K562 (cell line): ENCODE results near the gene NENF. TPM values are rescaled to one million over a fixed set of nuclear protein-coding genes. Genes with fewer than 3 reads are reported as not detected.

Experiments used
- CREB3 ChIP-seq: fragments of 450-650 bp; conservative IDR thresholded peaks from 2 replicates; pipeline ENCODE4 v1.6.1; 2016; ENCODE audit warnings: missing genetic modification characterization, low read depth, mild to moderate bottlenecking, missing compliant biosample characterization, moderate library complexity
- GTF2F1 ChIP-seq: IDR thresholded peaks from 2 replicates; pipeline ENCODE4 v1.6.1; 2011; ENCODE audit warnings: low read depth, low read length, improper control_type of control experiment
- PBX2 ChIP-seq, 2 experiments: IDR thresholded peaks in 1 of 2; conservative IDR thresholded peaks in 1 of 2; 2 replicates each; pipeline ENCODE4 v1.6.1; 2016; ENCODE audit warnings: low read depth in 2 of 2, mild to moderate bottlenecking in 1 of 2, missing compliant biosample characterization in 1 of 2, missing genetic modification characterization in 1 of 2, moderate library complexity in 1 of 2
- REST ChIP-seq, 2 experiments: fragments of 450-650 bp; formaldehyde crosslinking in 1 of 2; IDR thresholded peaks; 2 replicates each; pipeline versions ENCODE4 v1.4.0 to v1.6.1; 2014 to 2020; ENCODE audit warnings: mild to moderate bottlenecking in 2 of 2, borderline replicate concordance in 1 of 2, low read depth in 1 of 2
- SIX5 ChIP-seq, 2 experiments: IDR thresholded peaks; 2 replicates each; pipeline ENCODE4 v1.6.1; 2011; ENCODE audit warnings: low read length in 2 of 2, borderline replicate concordance in 1 of 2, low read depth in 1 of 2, mild to moderate bottlenecking in 1 of 2, moderate library complexity in 1 of 2; ENCODE audit not compliant: insufficient read depth in 1 of 2
- SMAD1 ChIP-seq: fragments of 150-350 bp; IDR thresholded peaks from 2 replicates; pipeline ENCODE4 v1.6.1; 2014; ENCODE audit warnings: low read length, low read depth; ENCODE audit not compliant: partially characterized antibody
- TCF3 ChIP-seq: sonication (generic); formaldehyde crosslinking; IDR thresholded peaks from 2 replicates; pipeline ENCODE4 v1.4.0; 2020; ENCODE audit warnings: mild to moderate bottlenecking, missing genetic modification reagents
- TFAP4 ChIP-seq: sonication (generic); formaldehyde crosslinking; IDR thresholded peaks from 2 replicates; pipeline ENCODE4 v1.8.0; 2022; ENCODE audit warnings: missing genetic modification reagents, mild to moderate bottlenecking, moderate library complexity, borderline replicate concordance
- THRB ChIP-seq: fragments of 450-650 bp; formaldehyde crosslinking; conservative IDR thresholded peaks from 2 replicates; pipeline ENCODE4 v1.4.0; 2022; ENCODE audit warnings: mild to moderate bottlenecking, missing genetic modification characterization
- ZNF707 ChIP-seq: fragments of 250-450 bp; sonication (Bioruptor Pico); conservative IDR thresholded peaks from 2 replicates; pipeline ENCODE4 v1.8.0; 2022; ENCODE audit warnings: inconsistent platforms, mild to moderate bottlenecking, moderate library complexity
- polyA plus RNA-seq, 8 experiments: library from polyadenylated mRNA; depleted of rRNA in 4 of 8; stranded (reverse) in 5 of 8; unstranded in 3 of 8; fragments of >200 nt; fragmentation: Nextera tagmentation in 2 of 8; fragmentation: Illumina TruSeq in 1 of 8; extraction: Ambion mirVana in 2 of 8; extraction: Trizol in 1 of 8; gene quantifications; 2 replicates each; pipeline versions ENCODE4 v1.2.1 to v1.2.3, GENCODE V29; 2011 to 2014; ENCODE audit warnings: inconsistent platforms in 1 of 8, missing spikeins in 1 of 8
- total RNA-seq, 7 experiments: library from RNA; depleted of rRNA in 6 of 7; stranded (reverse); fragments of >200 nt in 6 of 7; fragmentation: Illumina TruSeq in 2 of 7; extraction: Trizol in 2 of 7; gene quantifications; 2 replicates each; pipeline versions ENCODE4 v1.2.1 to v1.2.3, GENCODE V29; 2011 to 2021; ENCODE audit warnings: low replicate concordance in 1 of 7

Gene NENF
- total and polyA plus RNA-seq, 9 of the 15 experiments (the other 6 are each of a cell fraction or from before 2014, with no cell fraction given): 6.1 to 100 (median 72.8) TPM

GRCh38 chr1:212415107-212415841 is 17.4 kb upstream of the NENF start (continued):
- no peak for TF ChIP-seq PBX2 (CRISPR knock-in tag; IDR thresholded peaks at IDR 0.05; ENCODE audit: low read depth)
- TF ChIP-seq PBX2 (tag; conservative IDR thresholded peaks at IDR 0.05; ENCODE audit: low read depth): no peak
- no peak for TF ChIP-seq GTF2F1
- no peak for TF ChIP-seq CREB3
- peak; percentile 91 for TF ChIP-seq TFAP4 (CRISPR knock-in tag)
- TF ChIP-seq TCF3 (CRISPR knock-in tag): no peak
- TF ChIP-seq SMAD1: no peak
- no peak for TF ChIP-seq THRB (CRISPR knock-in tag)
- no peak for TF ChIP-seq SIX5 (IDR thresholded peaks at IDR 0.05; ENCODE audit: borderline replicate concordance in 1 of 2, insufficient read depth in 1 of 2, low read depth in 1 of 2, low read length in 2 of 2)
- no peak for TF ChIP-seq REST (IDR thresholded peaks at IDR 0.05; ENCODE audit: borderline replicate concordance)
- TF ChIP-seq REST (CRISPR knock-in tag; IDR thresholded peaks at IDR 0.05; ENCODE audit: low read depth): 0 out of 2 replicates have a peak, but pooled peaks have one; percentile 14
- TF ChIP-seq ZNF707 (CRISPR knock-in tag): 0 out of 2 replicates have a peak, but pooled peaks have one; percentile 15
